Middle frontal gyrus (tissue), 1 donor: ENCODE data around the gene PLXNA3.

Source experiments
- DNase-seq: peaks from one replicate; pipeline ENCODE4 v3.0.0-alpha.2; 2015; ENCODE audit warnings: low spot score; ENCODE audit errors: extremely low spot score

Gene PLXNA3

DNA sequence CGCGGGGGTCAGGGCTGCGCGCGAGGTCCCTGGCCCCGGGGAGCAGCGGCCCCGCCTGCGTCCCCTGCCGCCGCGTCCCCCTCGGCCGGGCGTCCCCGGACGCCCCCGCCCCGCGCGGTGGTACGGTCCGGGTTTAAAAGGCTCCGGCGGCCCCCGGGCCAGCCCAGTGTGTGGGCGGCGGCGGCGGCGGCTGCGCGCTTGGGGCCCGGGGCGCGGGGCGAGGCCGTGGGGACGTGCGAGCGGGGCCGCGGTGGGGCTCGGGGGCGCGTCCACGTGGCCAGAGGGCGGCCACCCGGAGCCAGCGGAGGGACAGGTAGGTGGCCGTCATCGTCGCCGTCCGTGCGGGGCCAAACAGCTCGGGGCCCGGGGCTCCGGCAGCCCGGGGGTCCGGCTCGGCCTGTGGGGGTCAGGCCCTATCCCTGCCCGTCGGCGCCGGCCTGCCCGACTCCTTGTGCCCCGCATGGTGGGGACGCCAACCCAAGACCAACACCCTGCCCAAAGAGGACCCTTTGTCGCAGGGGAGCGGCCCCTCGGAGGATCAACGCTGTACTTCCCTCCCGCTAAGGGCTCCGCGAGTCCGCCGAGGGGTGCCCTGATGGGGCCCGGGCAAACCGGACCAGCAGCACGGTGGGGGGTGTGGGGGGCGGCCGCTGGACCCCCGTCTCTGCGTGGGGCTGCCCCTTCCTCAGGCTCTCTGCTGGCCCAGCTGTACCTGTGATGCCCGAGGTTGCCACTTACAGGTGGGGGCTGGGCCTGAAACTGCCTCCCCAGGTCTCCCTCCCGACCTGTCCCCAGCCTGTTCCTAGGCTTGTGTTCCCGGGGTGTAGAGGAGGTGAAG, at the start of gene PLXNA3:
PLXNA3 (plus strand) TSS at position 166 of the 838 bp plus-strand sequence. CDS start 1,903 bp downstream, outside the sequence.
- DNase-seq: no peak

DNA sequence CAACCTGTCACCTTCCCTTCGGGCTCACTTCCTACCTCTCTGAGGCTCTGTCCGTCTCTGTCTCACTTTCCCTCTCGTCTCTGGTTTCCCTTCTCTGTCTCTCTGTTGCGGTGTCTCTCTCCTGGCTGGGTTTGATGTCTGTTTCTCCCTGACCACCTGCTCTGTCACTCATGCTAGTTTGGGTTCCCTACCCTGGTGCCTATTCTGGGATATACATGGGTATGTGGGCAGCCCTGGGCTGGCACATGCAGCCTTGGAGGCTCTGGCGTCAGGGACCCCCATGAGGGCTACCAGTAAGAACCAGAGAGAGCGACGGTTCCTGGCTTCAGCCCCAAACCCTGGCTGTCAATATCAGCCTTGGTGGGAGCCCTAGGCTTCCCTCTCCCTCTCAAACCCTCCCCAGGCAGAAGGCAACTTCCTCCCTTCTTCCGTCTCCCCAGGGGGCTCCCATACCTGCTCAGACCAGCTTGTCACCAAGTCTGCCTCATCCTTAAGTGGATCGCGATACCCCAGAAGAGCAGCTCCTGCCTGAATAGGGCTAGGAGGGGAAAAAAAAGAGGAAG, 49.3 kb upstream of the PLXNA3 start:
- no peak for DNase-seq

GRCh38 chrX:154409222-154409871, 48.7 kb upstream of the PLXNA3 start, which contains the start of gene DNASE1L1:
Gene DNASE1L1, minus strand, starts transcription at chrX:154409254. Its CDS starts 3,686 bp downstream, at chrX:154405568.
- no peak for DNase-seq

- DNase-seq: no peak
These were observed 46.1 kb upstream of the PLXNA3 start for GRCh38 chrX:154411981-154412340.

DNA sequence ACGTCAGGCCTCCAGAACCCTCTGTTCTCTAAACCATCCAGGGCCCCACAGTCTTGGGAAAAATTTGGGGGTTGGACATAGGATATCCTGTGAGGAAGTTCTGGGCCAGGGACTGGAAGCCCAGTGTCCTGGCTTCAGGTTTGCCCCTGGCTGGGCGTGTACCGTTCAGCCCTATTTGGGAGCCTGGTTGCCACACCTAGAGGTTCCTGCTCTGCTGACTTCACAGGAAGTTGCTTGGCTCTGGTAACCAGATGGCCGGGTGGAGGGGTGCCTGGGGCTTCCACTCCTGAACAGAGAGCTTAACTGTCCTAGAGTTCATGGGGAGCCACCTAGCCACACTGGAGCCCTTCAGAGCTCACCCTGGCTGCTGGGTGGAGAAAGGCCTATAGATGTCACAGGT, 45.6 kb upstream of the PLXNA3 start:
- DNase-seq: no peak

GRCh38 chrX:154413142-154413541, 44.9 kb upstream of the PLXNA3 start:
- no peak for DNase-seq

DNA sequence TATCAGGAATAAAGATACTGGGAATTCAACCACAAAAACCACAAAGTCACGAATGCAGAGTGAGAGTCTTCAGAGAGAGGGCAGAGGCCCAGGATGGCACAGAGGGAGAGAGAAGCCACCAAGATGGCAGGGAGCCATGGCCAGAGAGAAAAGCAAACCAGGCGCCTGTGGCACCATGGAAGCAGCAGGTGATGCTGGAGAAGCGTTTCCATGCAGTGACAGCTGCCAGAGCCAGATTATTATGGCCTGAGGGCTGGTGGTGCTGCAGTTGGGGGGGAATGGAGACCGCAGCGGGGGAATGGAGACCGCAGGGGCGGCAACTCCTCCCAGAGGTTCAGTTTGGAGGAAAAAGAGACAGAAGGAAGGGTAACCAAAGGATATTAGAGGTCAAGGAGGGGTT, 40.9 kb upstream of the PLXNA3 start:
- no peak for DNase-seq

DNA sequence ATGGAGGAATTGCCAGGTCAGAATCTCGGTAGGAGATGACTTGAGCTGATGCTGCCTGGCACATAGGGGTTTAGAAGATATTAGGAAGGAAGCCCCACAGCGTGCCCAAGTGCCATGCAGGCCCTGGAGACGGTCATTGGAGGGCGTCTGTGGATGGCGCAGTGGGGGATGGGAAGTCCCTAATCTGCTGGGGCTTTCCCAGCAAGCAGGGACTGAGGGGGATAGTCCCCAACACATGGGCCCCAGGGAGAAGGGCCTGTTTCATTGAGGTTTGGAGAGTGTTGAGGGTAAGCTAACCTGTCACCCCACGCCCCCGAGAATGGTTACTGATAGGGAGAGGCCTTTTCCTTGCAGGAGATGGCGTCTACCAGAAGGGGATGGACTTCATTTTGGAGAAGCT, 38.9 kb upstream of the PLXNA3 start:
- DNase-seq: no peak

DNA sequence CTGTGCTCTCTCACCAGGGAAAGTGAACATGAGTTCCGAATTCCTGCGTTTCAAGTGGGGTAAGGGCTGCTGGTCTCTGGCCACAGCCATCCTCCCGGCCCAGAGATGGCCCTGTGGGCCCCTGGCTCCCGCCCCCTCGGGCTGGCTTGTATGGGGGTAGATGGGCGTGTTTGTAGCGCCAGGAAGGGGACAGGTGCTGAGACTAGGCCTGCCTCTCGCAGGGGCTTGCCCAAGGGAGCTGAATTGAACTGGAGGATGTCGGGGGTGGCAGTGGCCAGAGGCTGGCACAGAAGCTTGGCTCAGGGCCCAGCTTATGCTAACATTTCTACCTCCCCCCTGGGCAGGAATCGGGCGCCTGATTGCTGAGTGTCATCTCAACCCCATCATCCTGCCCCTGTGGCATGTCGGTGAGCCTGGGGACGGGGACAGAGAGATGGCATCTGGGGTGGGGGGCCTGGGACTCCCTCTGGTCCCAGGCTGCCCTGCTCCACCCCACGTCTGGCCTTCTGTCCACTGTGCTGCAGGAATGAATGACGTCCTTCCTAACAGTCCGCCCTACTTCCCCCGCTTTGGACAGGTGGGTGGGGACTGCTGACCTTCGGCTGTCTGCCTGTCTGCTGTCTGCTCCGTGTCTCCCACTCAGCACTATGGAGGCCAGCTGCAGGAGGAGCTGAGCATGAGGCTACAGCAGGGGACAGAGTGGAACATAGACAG, 38.2 kb upstream of the PLXNA3 start:
- no peak for DNase-seq

DNA sequence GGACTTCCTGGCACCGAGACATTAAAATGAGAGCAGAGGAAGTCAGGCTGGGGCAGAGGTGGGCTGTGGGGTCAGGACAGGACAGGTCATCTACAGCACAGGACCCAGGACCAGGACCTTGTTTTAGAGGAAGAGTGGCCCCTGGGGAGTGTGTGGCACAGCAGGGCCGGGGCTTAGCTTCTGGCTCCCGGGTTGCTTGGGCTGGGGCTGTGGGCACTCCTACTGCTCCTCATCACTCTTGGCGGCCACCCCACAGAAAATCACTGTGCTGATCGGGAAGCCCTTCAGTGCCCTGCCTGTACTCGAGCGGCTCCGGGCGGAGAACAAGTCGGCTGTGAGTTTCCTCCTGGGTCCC, 37.7 kb upstream of the PLXNA3 start:
- DNase-seq: no peak

DNA sequence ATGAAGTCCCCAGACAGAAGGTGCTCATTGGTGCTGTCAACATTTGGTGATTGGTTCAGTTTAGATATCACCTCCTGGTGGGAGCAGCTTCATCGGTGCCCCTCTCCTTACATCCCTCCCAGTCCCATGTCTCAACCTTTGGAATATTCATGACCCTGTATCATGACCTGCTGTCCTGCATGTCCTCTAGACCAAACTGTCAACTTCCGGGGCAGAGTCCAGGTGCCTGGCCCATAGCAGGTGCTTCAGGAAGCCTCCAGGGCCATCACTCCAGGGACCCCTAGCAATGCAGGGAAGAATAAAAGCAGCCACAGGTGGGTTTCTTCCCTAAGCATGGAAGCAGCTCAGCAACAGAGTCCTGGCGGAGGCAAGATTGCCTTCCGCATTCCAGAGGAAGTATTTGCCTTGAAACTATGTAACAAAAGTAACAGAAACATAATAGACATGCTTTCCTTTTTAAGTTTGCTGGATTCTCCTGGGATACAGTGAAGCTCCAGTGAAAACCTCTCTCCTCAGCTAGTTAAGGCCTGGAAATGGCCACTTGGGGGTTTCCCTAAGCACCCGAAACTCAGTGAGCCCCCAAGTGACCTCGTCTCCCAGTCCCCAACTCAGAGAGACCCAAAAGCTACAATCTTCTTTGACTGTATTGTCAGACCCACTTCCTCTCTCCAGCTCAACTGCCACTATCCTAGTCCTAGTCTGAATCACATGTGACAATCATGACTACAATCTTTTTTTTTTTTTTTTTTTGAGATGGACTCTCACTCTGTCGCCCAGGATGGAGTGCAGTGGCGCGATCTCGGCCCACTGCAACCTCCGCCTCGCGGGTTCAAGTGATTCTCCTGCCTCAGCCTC, 30.9 kb upstream of the PLXNA3 start:
- DNase-seq: no peak

- peak; percentile 75 for DNase-seq
These were observed 29.6 kb upstream of the PLXNA3 start, which contains the start of gene ATP6AP1 for GRCh38 chrX:154428176-154429171. Gene ATP6AP1, plus strand, starts transcription at chrX:154428677. Its CDS starts 16 bp downstream, at chrX:154428693.

- no peak for DNase-seq
These were observed 28.4 kb upstream of the PLXNA3 start for GRCh38 chrX:154429711-154430110.

- DNase-seq: no peak
These were observed 27.6 kb upstream of the PLXNA3 start for GRCh38 chrX:154430479-154430878.

GRCh38 chrX:154430916-154431315, 27.2 kb upstream of the PLXNA3 start:
- DNase-seq: no peak

- no peak for DNase-seq
These were observed 26.7 kb upstream of the PLXNA3 start for GRCh38 chrX:154431341-154431740.

DNA sequence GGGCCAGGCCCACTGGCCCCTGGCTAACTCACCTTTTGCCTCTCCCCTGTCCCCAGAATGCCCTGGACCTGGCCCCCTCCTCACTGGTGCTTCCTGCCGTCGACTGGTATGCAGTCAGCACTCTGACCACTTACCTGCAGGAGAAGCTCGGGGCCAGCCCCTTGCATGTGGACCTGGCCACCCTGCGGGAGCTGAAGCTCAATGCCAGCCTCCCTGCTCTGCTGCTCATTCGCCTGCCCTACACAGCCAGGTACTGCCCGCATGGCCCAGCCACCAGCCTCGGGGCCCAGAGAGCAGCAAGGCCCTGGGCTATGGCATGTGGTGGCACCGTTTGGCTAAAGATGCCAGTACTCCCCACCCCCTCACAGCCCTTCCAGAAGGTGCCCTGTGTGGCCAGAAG, 25.9 kb upstream of the PLXNA3 start:
- DNase-seq: no peak

DNA sequence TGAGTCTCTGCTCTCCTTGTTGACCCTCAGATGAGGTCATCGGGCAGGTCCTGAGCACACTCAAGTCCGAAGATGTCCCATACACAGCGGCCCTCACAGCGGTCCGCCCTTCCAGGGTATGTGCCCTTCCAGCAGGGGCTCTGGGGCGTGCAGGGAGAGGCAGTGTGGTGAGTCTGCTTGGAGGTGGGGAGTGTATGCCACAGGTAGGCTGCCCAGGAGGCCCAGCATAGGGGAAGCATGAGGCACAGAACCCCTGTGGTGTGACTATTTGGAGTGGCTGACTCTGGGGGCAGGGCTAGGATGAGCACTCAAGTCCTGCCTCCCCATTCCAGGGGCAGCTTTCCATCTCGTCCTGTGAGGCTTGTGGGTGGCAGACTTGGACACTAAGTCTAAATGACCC, 24.5 kb upstream of the PLXNA3 start:
- no peak for DNase-seq

- DNase-seq: no peak
These were observed 23.5 kb upstream of the PLXNA3 start for GRCh38 chrX:154434394-154435168.
